Measurements from ENCODE around the gene NPY4R2.
"Not testable (repeated sequence)": the region's sequence is repeated elsewhere in the genome, so short reads cannot be mapped to it uniquely, and the experiment has no call there.

GRCh38 chr10:47894571-47894970 lies 23.9 kb upstream of the NPY4R2 start:
- TF ChIP-seq CTCF (IDR thresholded peaks at IDR 0.05); ATF2 (CRISPR knock-in tag; IDR thresholded peaks at IDR 0.05; ENCODE audit: borderline replicate concordance, low read depth); CREM (CRISPR knock-in tag; IDR thresholded peaks at IDR 0.05); IRF2 (CRISPR knock-in tag; IDR thresholded peaks at IDR 0.05; ENCODE audit: borderline replicate concordance, low read depth); STAT6 (CRISPR knock-in tag; conservative IDR thresholded peaks at IDR 0.05; ENCODE audit: low read depth); NR3C1 (CRISPR knock-in tag; conservative IDR thresholded peaks at IDR 0.05; ENCODE audit: low read depth); MYBL2 (CRISPR knock-in tag; IDR thresholded peaks at IDR 0.05): not testable (repeated sequence)

All from WTC11 (cell line).